Measurements from ENCODE around the gene ACO2. TPM values are rescaled to one million over a fixed set of nuclear protein-coding genes. Genes with fewer than 3 reads are reported as not detected.
A peak's percentile ranks its signal among the peaks of the same experiment; 100 is the strongest.

The ACO2 gene
- total and polyA plus RNA-seq, 12 donors, result 35.5 to 212 (median 134) TPM

DNA sequence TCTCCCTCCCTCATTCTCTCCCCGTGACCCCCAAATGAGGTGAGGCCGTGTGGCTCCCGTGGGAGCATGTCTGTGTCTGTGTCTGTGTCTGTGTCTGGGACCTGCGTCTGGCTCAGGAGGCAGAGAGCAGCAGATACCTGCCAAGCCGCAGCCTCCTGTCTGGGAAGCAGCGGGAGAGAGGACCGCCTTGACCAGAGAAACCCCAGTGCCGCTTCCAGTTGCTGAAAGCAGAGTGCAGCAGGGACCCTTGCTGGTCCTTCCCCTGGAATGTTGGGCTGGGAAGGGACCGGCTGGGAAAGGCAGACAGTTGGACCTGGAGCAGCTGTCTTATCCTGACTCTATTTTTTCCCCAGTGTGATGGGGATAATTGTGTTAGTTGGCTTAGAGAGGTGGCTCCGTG, 92.4 kb downstream of the ACO2 start:
- Histone ChIP-seq H3K27me3 (no peaks in the 10 kb centered on the region), H3K27ac (peak overlapping the region; percentile 17 to 96 (median 79)), H3K4me3 (peak overlapping the region in 3 of 4 donors; percentile 15 to 70 (median 64)), H3K36me3 (replicated peaks in 1 of 2) (no peaks in the 10 kb centered on the region), H3K9me3 (replicated peaks in 1 of 3) (no peaks in the 10 kb centered on the region), H3K4me1 (replicated peaks in 1 of 2) (peaks cover 55 to 74% of the 10 kb centered on the region in 2 donors)
- DNase-seq, result peak in 5 of 7 donors; percentile 35 to 69 (median 42)
- intact Hi-C loops (cut with DNase I), result no loop called here
- 6 to 37% (median 29%) methylated on average over 5 to 10 of the region's 10 CpGs for WGBS, 4 donors
- TF ChIP-seq, protein P1, sequence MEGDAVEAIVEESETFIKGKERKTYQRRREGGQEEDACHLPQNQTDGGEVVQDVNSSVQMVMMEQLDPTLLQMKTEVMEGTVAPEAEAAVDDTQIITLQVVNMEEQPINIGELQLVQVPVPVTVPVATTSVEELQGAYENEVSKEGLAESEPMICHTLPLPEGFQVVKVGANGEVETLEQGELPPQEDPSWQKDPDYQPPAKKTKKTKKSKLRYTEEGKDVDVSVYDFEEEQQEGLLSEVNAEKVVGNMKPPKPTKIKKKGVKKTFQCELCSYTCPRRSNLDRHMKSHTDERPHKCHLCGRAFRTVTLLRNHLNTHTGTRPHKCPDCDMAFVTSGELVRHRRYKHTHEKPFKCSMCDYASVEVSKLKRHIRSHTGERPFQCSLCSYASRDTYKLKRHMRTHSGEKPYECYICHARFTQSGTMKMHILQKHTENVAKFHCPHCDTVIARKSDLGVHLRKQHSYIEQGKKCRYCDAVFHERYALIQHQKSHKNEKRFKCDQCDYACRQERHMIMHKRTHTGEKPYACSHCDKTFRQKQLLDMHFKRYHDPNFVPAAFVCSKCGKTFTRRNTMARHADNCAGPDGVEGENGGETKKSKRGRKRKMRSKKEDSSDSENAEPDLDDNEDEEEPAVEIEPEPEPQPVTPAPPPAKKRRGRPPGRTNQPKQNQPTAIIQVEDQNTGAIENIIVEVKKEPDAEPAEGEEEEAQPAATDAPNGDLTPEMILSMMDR (IDR thresholded peaks at IDR 0.05), result no peak
- no peak for TF ChIP-seq POLR2A (IDR thresholded peaks at IDR 0.05)

DNA sequence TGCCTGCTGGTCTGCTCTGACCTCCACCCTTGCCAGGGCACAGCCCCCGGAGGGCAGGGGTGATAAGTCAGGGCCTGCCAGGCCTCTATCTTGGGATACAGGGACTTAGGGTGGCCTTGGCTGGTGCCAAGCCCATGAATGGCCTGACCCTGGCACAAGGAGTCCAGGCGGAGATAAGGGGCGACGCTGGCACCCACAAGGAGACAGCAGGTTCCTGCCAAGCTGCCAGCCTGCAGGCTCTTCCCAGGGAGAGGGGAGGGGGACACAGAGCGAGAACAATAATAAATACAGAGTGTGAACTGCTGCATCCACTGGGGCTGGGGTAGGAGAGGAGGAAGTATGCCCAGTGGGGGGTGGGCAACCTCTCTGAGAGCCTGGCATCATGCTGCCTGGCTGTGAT, 92.9 kb downstream of the ACO2 start:
- H3K27me3 ChIP-seq, result no peaks in the 10 kb centered on the region
- 33 to 45% (median 39%) methylated on average over 4 to 5 of the region's 5 CpGs for WGBS, 4 donors
- H3K4me1 ChIP-seq (replicated peaks in 1 of 2), result peaks cover 58 to 77% of the 10 kb centered on the region in 2 donors
- H3K4me3 ChIP-seq, result peak overlapping the region; percentile 15 to 70 (median 52)
- intact Hi-C loops (cut with DNase I), result no loop called here
- H3K27ac ChIP-seq, result peak overlapping the region; percentile 17 to 96 (median 79)
- no peaks in the 10 kb centered on the region for H3K9me3 ChIP-seq (replicated peaks in 1 of 3)
- peak; percentile 42 to 75 (median 69) for DNase-seq
- no peaks in the 10 kb centered on the region for H3K36me3 ChIP-seq (replicated peaks in 1 of 2)
- TF ChIP-seq, protein P1 (IDR thresholded peaks at IDR 0.05), result no peak
- TF ChIP-seq POLR2A (IDR thresholded peaks at IDR 0.05), result peak in 1 of 2 donors; percentile 25

DNA sequence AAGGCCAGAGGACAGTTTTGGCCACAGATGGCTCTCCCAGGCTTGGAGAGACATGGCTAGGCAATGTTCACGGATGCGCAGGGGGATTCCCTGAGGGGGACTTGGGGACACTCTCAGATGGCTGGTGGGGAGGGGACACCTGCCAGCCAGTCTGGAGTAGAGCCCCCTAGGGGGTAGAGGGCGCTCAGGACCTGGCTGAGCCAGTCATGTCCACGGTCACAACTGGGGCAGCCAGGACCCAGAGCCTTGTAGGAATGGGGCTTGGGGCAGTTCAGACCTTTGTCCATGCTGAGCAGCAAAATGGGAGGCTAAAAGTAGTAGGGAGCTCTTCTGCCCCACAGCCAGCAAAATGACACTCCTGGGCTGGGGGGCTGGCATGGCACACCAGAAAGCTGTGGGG, 93.5 kb downstream of the ACO2 start:
- peaks cover 59 to 77% of the 10 kb centered on the region in 2 donors for H3K4me1 ChIP-seq (replicated peaks in 1 of 2)
- no peaks in the 10 kb centered on the region for H3K36me3 ChIP-seq (replicated peaks in 1 of 2)
- intact Hi-C loops (cut with DNase I), result no loop called here
- WGBS, 4 donors, result 39 to 59% (median 54%) methylated on average over 4 of the region's 4 CpGs
- H3K4me3 ChIP-seq, result peak overlapping the region in 2 of 4 donors; percentile 3 to 70
- TF ChIP-seq POLR2A (IDR thresholded peaks at IDR 0.05), result no peak
- TF ChIP-seq, protein P1 (IDR thresholded peaks at IDR 0.05), result no peak
- no peaks in the 10 kb centered on the region for H3K9me3 ChIP-seq (replicated peaks in 1 of 3)
- H3K27ac ChIP-seq, result peak overlapping the region; percentile 64 to 96 (median 79)
- peak in 1 of 7 donors; percentile 35 for DNase-seq
- no peaks in the 10 kb centered on the region for H3K27me3 ChIP-seq

DNA sequence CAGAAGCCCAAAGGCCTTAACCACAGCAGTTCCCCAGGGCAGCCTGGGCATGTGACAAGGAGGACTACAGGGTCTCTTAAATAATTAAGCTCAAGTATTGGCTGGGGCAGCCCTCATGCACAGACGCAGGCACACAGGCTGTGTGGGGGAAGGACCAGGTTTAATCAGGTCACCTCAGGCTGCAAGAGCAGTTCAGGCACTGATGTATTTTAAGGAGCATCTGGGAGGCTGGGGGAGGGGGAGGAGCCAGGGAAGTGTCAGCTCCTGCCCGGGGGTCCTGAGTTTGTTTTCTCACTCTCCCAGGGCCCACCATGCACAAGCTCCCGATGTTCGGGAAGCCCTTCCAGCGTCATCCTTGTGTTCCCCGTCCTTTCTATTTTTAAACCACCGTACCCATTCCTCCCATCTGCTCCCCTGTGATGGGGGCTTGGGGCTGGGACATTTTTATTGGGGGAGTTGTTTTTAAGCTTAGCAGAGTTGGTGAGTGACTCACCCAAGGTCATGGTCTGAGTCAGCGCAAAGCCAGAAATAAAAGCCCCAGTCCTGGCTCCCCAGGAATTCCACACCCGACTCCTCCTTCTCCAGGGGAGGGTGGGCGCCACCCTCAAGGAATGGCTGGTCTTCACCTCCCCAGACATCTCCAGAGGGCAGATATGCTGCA, 94.3 kb downstream of the ACO2 start:
- H3K27me3 ChIP-seq, result no peaks in the 10 kb centered on the region
- TF ChIP-seq, protein P1 (IDR thresholded peaks at IDR 0.05), result no peak
- peak in 1 of 2 donors; percentile 69 for TF ChIP-seq POLR2A (IDR thresholded peaks at IDR 0.05)
- WGBS, 4 donors, result 23 to 41% (median 32%) methylated on average over 8 to 10 of the region's 10 CpGs
- H3K36me3 ChIP-seq (replicated peaks in 1 of 2), result no peaks in the 10 kb centered on the region
- DNase-seq, result peak; percentile 69 to 89 (median 84)
- no peaks in the 10 kb centered on the region for H3K9me3 ChIP-seq (replicated peaks in 1 of 3)
- intact Hi-C loops (cut with DNase I), result no loop called here
- peaks cover 57 to 77% of the 10 kb centered on the region in 2 donors for H3K4me1 ChIP-seq (replicated peaks in 1 of 2)
- H3K27ac ChIP-seq, result peak overlapping the region; percentile 64 to 96 (median 79)
- peak overlapping the region in 2 of 4 donors; percentile 3 to 70 for H3K4me3 ChIP-seq
